ENCODE data around the gene TAF1A. TPM values are rescaled to one million over a fixed set of nuclear protein-coding genes. Genes with fewer than 3 reads are reported as not detected.

TAF1A gene
- polyA plus RNA-seq, 1 experiment, result 7.3 TPM

DNA sequence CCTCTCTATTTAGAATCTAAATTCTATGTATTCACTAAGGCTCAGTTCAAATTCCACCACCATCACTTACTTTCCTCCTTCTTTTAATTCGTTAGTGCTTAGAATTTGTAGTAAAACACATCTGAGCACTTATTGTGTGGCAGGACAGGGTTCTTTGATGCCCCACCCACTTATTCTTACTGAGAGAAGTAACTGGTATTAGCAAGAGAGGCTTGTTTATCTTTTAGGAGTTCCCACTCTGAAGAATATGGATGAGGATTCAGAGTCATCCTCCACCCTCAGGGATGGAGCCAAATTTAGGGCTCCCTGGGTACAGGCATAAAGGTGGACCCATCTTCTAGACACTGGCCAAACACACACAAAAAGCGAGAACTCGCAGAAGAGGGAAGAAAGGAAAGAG, 11.5 kb upstream of the TAF1A start:
- H3K27ac ChIP-seq (ENCODE audit: low read depth, low read length), result no peak overlapping the region
- DNase-seq (ENCODE audit: low read depth, low spot score), result no peak
- no peaks in the 10 kb centered on the region for H3K27me3 ChIP-seq (ENCODE audit: control insufficient read depth, insufficient read depth, low read length)
- H3K4me3 ChIP-seq (ENCODE audit: low read depth, low read length), result no peak overlapping the region
- H3K9me3 ChIP-seq (ENCODE audit: control insufficient read depth, insufficient read depth, low read length), result no peaks in the 10 kb centered on the region
- TF ChIP-seq, protein P1, sequence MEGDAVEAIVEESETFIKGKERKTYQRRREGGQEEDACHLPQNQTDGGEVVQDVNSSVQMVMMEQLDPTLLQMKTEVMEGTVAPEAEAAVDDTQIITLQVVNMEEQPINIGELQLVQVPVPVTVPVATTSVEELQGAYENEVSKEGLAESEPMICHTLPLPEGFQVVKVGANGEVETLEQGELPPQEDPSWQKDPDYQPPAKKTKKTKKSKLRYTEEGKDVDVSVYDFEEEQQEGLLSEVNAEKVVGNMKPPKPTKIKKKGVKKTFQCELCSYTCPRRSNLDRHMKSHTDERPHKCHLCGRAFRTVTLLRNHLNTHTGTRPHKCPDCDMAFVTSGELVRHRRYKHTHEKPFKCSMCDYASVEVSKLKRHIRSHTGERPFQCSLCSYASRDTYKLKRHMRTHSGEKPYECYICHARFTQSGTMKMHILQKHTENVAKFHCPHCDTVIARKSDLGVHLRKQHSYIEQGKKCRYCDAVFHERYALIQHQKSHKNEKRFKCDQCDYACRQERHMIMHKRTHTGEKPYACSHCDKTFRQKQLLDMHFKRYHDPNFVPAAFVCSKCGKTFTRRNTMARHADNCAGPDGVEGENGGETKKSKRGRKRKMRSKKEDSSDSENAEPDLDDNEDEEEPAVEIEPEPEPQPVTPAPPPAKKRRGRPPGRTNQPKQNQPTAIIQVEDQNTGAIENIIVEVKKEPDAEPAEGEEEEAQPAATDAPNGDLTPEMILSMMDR (IDR thresholded peaks at IDR 0.05; ENCODE audit: low read depth, low read length), result no peak
- CTCF ChIA-PET, result no interaction called here
- POLR2A ChIA-PET, result no interaction called here

DNA sequence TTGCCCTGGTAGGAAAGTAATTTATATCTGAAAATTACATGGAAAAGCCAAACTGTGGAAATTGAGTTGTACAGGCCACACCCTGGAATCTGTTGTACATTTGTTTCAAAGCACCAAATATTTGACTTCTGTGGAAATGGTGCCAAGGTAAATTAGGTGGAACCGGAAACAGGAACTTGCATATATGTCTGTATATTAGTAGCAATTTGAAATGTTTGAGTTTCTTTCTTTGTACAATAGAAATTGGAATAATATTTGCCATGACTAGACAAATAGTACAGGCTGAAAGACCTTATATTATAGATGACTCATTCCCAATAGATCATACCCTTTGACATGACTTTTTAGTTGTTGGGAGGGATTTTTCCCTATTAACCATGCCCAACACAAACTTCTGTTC, 10.5 kb upstream of the TAF1A start:
- Histone ChIP-seq H3K4me3 (ENCODE audit: low read depth, low read length) (no peak overlapping the region), H3K9me3 (ENCODE audit: control insufficient read depth, insufficient read depth, low read length) (no peaks in the 10 kb centered on the region), H3K27ac (ENCODE audit: low read depth, low read length) (no peak overlapping the region), H3K27me3 (ENCODE audit: control insufficient read depth, insufficient read depth, low read length) (no peaks in the 10 kb centered on the region)
- ChIA-PET CTCF (interaction anchor here (0.6 to 0.7 kb wide), 2 partner anchors 8 to 529 kb away, joined by 8 to 9 read pairs; no protein-coding TSS in a partner anchor), POLR2A (no interaction called here)
- TF ChIP-seq, protein P1 (IDR thresholded peaks at IDR 0.05; ENCODE audit: low read depth, low read length), result no peak
- no peak for DNase-seq (ENCODE audit: low read depth, low spot score)

DNA sequence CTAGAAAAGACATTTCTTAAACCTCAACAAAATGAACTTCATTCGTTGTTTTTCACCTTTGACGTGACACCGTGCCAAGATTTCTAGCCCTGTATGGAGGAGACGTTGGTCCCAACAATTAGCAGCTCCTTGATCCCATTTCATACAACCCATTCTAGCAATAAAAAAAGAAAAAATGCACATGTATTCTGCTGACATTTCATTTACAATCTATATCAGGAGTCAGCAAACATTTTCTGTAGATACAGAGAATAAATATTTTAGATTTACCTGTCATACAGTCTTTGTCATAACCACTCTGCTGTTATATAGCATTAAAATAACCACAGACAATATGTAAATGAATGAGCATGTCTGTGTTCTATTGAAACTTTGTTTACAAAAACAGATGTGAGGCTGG, 7.0 kb upstream of the TAF1A start:
- no peaks in the 10 kb centered on the region for H3K9me3 ChIP-seq (ENCODE audit: control insufficient read depth, insufficient read depth, low read length)
- no peak overlapping the region for H3K4me3 ChIP-seq (ENCODE audit: low read depth, low read length)
- TF ChIP-seq, protein P1 (IDR thresholded peaks at IDR 0.05; ENCODE audit: low read depth, low read length), result no peak
- ChIA-PET CTCF (no interaction called here), POLR2A (no interaction called here)
- no peak for DNase-seq (ENCODE audit: low read depth, low spot score)
- H3K27me3 ChIP-seq (ENCODE audit: control insufficient read depth, insufficient read depth, low read length), result no peaks in the 10 kb centered on the region
- no peak overlapping the region for H3K27ac ChIP-seq (ENCODE audit: low read depth, low read length)

DNA sequence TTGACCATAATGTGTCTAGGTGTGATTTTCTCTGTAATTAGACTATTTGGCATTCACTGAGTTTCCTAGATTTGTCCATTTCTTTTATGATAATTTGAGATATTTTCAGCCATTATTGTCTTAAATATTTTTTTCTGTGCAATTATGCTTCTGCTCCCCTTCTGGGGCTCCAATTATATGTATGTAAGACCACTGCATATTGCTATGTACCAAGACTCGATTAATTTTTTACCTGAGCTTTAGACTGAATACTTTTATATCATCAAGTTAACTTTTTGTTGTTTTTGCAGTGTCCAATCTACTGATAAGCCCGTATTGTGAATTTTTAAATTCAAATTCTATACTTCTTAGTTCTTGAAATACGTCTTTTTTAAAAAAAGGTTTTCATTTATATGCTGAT, 5.1 kb upstream of the TAF1A start:
- TF ChIP-seq, protein P1 (IDR thresholded peaks at IDR 0.05; ENCODE audit: low read depth, low read length), result no peak
- ChIA-PET CTCF (interaction anchor here (1.4 kb wide), 1 partner anchor 39 kb away, joined by 6 read pairs; no protein-coding TSS in a partner anchor), POLR2A (no interaction called here)
- no peaks in the 10 kb centered on the region for H3K9me3 ChIP-seq (ENCODE audit: control insufficient read depth, insufficient read depth, low read length)
- no peaks in the 10 kb centered on the region for H3K27me3 ChIP-seq (ENCODE audit: control insufficient read depth, insufficient read depth, low read length)
- DNase-seq (ENCODE audit: low read depth, low spot score), result no peak
- H3K27ac ChIP-seq (ENCODE audit: low read depth, low read length), result no peak overlapping the region
- no peak overlapping the region for H3K4me3 ChIP-seq (ENCODE audit: low read depth, low read length)

DNA sequence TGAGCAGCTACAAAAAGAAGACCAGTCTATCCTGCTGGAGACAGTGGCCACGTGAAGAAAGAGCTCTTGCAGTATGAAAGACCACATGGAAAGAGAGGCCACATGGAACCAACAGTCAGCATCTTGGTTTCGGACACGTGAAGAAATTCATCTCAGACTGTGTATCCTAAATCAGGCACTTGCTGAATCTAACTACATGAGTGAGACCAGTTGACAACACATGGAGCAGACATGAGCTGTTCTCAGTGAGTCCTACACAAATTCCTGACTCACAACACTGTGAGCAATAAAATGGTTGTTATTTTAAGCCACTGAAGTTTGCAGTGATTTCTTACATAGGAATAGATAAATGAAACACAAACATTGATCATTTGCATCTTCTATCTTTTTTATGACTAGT, 2.4 kb upstream of the TAF1A start:
- Histone ChIP-seq H3K9me3 (ENCODE audit: control insufficient read depth, insufficient read depth, low read length) (no peaks in the 10 kb centered on the region), H3K27ac (ENCODE audit: low read depth, low read length) (no peak overlapping the region), H3K27me3 (ENCODE audit: control insufficient read depth, insufficient read depth, low read length) (no peaks in the 10 kb centered on the region), H3K4me3 (ENCODE audit: low read depth, low read length) (no peak overlapping the region)
- DNase-seq (ENCODE audit: low read depth, low spot score), result no peak
- TF ChIP-seq, protein P1 (IDR thresholded peaks at IDR 0.05; ENCODE audit: low read depth, low read length), result no peak
- ChIA-PET POLR2A (no interaction called here), CTCF (interaction anchor here (0.8 kb wide), 3 partner anchors 8 to 127 kb away, joined by 3 to 8 read pairs (median 3); no protein-coding TSS in a partner anchor)

All from AG04450 (cell line).